HG03432 (cell line): ENCODE results near the gene MTR.
A peak's percentile ranks its signal among the peaks of the same experiment; 100 is the strongest.

Source experiments
- ATAC-seq: cut with Tn5 transposase; IDR thresholded peaks from one replicate; pipeline ENCODE4 v1.9.1; 2021; ENCODE audit warnings: mild to moderate bottlenecking, moderate library complexity; ENCODE audit not compliant: unreplicated experiment

The MTR gene

GRCh38 chr1:236862219-236862591 lies 67.1 kb downstream of the MTR start:
- ATAC-seq: no peak

- ATAC-seq: no peak
Measured at GRCh38 chr1:236862615-236863211, 67.6 kb downstream of the MTR start.

GRCh38 chr1:236864211-236864610 lies 69.1 kb downstream of the MTR start:
- ATAC-seq: no peak

DNA sequence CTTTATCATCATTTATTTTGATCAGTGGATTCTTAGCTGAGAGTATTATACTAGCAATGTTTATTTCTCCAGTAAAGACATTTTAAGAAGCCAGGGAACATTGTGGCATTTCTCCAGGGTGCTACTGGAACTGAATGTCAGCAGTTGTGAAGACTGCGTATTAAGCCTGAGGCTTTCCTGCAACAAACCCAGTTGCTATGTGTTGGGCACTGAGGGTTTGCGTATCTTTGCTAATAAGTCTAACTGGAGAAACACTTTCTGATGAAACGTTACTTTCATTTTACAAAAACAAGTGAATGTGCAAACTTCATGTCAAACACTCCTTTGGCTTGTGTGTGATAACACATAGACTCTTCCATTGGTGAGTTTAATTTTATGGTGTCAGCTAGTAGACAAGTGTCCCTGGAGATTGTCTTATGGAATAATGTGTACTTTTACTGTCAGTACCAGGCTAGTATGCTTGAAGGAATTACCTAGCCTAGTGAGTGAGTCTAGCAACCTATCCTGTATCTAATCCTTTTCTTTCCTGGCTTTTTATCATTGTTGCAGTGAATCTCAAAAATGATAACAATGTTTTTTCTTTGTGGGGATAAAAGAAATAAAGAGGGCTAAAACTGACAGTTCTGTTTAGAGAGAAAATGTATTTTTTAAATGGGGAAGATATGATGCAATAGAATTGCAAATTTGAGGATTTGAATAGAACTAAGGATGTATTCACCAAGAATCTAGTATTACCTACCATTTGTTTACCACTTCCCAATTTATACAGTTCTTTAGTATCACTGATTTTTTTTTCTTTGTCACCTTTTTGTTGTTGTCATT lies 70.1 kb downstream of the MTR start:
- no peak for ATAC-seq

- no peak for ATAC-seq
Measured at GRCh38 chr1:236865818-236866155, 70.7 kb downstream of the MTR start.

GRCh38 chr1:236868625-236869467 lies 73.8 kb downstream of the MTR start:
- peak; percentile 63 for ATAC-seq

- no peak for ATAC-seq
Measured at GRCh38 chr1:236869911-236870310, 74.8 kb downstream of the MTR start.

GRCh38 chr1:236870721-236871120 lies 75.6 kb downstream of the MTR start:
- peak; percentile 73 for ATAC-seq

DNA sequence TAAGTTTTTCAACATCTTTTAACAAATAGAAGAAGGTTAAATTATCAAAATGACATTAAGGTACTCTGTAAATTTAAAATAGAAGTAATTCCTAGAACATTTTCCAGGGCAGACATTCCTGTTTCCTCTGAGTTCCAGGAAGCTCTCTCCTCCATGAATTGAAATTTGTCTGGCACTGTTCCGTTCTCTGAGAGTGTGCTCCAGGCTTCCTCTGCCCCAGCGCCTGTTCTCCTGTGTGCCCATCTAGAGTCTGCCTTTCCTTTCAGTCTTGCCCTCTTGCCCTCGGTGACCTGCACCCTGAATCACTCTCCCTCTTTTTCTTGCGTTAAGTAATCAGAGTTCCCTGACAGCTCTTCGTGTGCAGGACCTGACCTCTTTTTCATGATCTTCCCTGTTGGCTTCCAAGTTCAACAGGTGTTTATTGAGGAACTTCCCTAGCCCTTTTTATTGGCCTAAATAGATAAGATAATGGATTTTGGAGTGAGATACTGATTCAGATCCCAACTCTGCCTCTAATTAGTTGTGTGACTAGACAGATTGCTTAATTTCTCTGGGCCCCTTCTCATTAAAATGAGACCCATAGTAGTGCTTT lies 77.1 kb downstream of the MTR start:
- no peak for ATAC-seq

DNA sequence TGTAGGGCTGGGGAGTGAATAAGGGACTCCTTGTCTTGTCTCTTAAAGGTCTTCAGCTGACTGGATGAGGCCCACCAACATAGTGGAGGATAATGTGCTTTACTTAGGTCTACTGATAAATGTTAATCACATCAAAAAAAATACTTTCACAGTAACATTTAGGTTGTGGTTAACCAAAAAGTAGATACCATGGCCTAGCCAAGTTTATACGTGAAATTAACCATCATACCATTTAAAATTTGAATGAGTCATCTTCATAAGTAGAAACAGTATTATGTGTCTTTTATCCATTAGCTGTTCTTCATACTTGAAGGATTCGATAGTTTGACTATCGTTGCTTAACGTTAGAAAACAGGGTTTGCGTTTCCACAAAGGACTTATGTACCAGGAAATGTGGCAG lies 80.9 kb downstream of the MTR start:
- no peak for ATAC-seq

GRCh38 chr1:236877661-236878060 lies 82.6 kb downstream of the MTR start:
- no peak for ATAC-seq

- ATAC-seq: no peak
Measured at GRCh38 chr1:236880209-236880608, 85.1 kb downstream of the MTR start.

- ATAC-seq: no peak
Measured at GRCh38 chr1:236882678-236883077, 87.6 kb downstream of the MTR start.

DNA sequence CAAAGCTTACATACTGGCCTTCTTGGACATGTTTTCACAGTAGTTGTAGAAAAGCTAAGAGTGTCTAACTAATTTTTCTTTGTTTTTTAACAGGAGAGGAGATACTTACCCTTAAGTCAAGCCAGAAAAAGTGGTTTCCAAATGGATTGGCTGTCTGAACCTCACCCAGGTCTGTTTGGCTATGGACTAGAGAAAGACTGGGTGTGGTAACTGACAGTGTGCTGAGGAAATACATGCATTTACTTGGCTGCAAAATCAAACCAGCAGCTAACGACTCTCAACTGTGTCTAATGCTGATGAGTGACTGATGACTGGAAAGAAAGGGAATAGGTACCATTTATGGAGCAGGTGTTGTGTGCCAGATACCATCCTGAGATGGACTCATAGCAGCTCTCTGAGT lies 91.1 kb downstream of the MTR start:
- no peak for ATAC-seq

- no peak for ATAC-seq
Measured at GRCh38 chr1:236887081-236887480, 92.0 kb downstream of the MTR start.

DNA sequence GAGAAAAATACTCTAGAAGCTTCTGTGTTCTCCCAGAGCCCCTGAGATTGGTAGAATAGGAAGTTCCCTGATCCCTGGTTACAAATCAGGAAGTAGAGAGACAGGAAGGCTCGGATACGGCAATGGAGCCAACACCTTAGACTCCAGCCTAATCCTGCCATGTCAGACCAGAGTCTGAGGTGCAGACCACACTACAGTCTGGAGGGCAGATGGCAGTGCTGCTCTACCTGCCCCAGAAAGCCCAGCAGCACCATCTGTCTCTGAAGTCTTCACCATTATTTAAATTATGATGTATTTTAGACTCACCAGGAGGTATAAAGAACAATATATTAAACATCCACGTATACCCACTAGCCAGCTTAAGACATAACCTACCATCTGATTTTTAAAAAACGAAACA lies 93.0 kb downstream of the MTR start:
- ATAC-seq: no peak

GRCh38 chr1:236888903-236889302 lies 93.8 kb downstream of the MTR start:
- no peak for ATAC-seq

GRCh38 chr1:236890152-236891056 lies 95.3 kb downstream of the MTR start:
- no peak for ATAC-seq

GRCh38 chr1:236893626-236894545 lies 98.8 kb downstream of the MTR start:
- no peak for ATAC-seq
